ENCODE data around the gene PLEKHA8. TPM values are rescaled to one million over a fixed set of nuclear protein-coding genes. Genes with fewer than 3 reads are reported as not detected.

PLEKHA8 gene
- total RNA-seq, 1 donor from 2014 or later = 19.5 TPM

DNA sequence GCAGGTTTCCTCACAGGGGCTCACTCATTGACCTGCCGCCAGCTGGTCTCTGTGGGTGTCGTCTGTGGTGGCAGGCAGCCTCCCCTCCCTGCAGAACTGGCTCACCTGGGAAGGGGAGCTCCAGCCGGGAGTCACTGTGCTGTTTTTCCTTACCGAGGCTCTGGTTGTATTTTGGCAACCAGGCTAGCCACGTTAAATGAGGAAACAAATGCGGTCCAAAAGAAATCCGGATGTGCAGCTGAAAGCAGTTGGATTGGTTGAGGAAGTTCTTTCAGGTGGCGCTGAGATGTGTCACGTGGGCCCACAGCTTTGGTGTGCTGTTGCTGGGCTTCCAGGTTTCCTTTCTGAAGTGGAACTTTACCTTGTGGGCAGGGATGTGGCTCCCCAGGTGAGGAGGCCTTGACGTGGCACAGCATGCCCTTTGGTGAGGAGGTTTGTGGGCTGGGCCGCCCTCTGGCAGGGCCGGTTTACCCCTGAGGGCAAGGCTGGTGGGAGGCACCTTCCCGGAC lies 120.8 kb downstream of the PLEKHA8 start:
- H3K27ac Mint-ChIP-seq (ENCODE audit: unreplicated experiment) = no peak overlapping the region
- no peaks in the 10 kb centered on the region for H3K27me3 Mint-ChIP-seq (ENCODE audit: unreplicated experiment)
- peak; percentile 76 for DNase-seq (ENCODE audit: extremely low spot score, unreplicated experiment)
- H3K4me1 Mint-ChIP-seq (ENCODE audit: unreplicated experiment) = peaks cover 4% of the 10 kb centered on the region
- H3K36me3 Mint-ChIP-seq (ENCODE audit: unreplicated experiment) = peaks cover 9% of the 10 kb centered on the region
- TF ChIP-seq, protein P1, sequence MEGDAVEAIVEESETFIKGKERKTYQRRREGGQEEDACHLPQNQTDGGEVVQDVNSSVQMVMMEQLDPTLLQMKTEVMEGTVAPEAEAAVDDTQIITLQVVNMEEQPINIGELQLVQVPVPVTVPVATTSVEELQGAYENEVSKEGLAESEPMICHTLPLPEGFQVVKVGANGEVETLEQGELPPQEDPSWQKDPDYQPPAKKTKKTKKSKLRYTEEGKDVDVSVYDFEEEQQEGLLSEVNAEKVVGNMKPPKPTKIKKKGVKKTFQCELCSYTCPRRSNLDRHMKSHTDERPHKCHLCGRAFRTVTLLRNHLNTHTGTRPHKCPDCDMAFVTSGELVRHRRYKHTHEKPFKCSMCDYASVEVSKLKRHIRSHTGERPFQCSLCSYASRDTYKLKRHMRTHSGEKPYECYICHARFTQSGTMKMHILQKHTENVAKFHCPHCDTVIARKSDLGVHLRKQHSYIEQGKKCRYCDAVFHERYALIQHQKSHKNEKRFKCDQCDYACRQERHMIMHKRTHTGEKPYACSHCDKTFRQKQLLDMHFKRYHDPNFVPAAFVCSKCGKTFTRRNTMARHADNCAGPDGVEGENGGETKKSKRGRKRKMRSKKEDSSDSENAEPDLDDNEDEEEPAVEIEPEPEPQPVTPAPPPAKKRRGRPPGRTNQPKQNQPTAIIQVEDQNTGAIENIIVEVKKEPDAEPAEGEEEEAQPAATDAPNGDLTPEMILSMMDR (IDR thresholded peaks at IDR 0.05) = no peak
- no peaks in the 10 kb centered on the region for H3K9me3 Mint-ChIP-seq (ENCODE audit: unreplicated experiment)
- no peak overlapping the region for H3K4me3 Mint-ChIP-seq (ENCODE audit: unreplicated experiment)

DNA sequence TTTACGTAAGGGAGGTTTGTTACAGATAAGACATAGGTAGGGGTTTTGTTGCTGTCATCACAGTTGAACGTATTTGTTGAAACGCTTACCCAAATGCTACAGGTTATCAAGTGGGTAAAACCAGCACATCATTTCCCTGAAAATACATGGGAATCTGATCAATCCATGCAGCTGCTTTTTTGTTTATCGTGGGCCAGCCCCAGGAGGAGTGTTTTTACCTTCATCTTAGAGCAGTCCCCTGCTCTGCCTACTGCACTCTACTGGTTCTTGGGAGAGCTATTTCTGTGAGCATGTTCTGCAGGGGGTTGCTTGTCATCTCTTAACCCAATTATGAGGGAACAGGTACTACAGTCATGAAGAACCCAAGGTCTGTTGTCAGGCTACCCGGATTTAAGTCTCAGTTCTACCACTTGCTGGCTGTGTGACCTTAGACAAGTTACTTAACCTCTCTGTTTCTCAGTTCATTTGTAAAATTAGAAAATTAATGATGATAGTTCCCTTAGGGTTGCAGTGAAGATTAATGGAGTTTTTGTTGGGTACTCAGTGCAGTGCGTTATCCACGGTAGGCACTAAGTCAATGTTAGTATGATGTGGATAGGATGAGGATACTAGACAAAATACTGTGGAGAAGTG lies 121.5 kb downstream of the PLEKHA8 start:
- no peak for DNase-seq (ENCODE audit: extremely low spot score, unreplicated experiment)
- no peaks in the 10 kb centered on the region for H3K4me1 Mint-ChIP-seq (ENCODE audit: unreplicated experiment)

DNA sequence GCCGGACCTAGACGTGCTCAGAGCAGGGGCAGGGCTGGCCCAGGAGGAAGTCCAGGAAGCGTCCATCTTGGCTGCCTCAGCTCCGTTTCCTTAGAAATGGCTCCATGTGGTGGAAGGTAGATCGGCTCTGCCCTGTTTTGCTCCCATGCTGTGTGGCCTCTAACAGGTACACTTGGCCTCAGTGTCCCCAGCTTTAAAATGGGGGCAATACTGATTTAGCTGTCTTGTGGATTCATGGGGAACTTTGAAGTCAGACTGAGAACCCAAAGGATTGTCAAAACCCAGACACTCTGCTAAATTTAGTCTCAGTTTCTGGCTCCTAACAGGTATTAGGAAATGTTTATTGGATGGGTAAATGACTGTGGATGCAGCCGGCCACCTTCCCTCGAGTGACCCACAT lies 122.5 kb downstream of the PLEKHA8 start:
- H3K27ac Mint-ChIP-seq (ENCODE audit: unreplicated experiment) = no peak overlapping the region
- peaks cover 13% of the 10 kb centered on the region for H3K36me3 Mint-ChIP-seq (ENCODE audit: unreplicated experiment)
- DNase-seq (ENCODE audit: extremely low spot score, unreplicated experiment) = no peak
- TF ChIP-seq, protein P1 (IDR thresholded peaks at IDR 0.05) = no peak
- H3K4me1 Mint-ChIP-seq (ENCODE audit: unreplicated experiment) = no peaks in the 10 kb centered on the region
- H3K27me3 Mint-ChIP-seq (ENCODE audit: unreplicated experiment) = no peaks in the 10 kb centered on the region
- H3K4me3 Mint-ChIP-seq (ENCODE audit: unreplicated experiment) = no peak overlapping the region
- no peaks in the 10 kb centered on the region for H3K9me3 Mint-ChIP-seq (ENCODE audit: unreplicated experiment)

More for the DNA sequence above, 121.5 kb downstream of the PLEKHA8 start:
- Mint-ChIP-seq H3K9me3 (ENCODE audit: unreplicated experiment) (no peaks in the 10 kb centered on the region), H3K36me3 (ENCODE audit: unreplicated experiment) (peaks cover 9% of the 10 kb centered on the region), H3K4me3 (ENCODE audit: unreplicated experiment) (no peak overlapping the region), H3K27ac (ENCODE audit: unreplicated experiment) (no peak overlapping the region), H3K27me3 (ENCODE audit: unreplicated experiment) (no peaks in the 10 kb centered on the region)
- TF ChIP-seq, protein P1 (IDR thresholded peaks at IDR 0.05) = no peak

DNA sequence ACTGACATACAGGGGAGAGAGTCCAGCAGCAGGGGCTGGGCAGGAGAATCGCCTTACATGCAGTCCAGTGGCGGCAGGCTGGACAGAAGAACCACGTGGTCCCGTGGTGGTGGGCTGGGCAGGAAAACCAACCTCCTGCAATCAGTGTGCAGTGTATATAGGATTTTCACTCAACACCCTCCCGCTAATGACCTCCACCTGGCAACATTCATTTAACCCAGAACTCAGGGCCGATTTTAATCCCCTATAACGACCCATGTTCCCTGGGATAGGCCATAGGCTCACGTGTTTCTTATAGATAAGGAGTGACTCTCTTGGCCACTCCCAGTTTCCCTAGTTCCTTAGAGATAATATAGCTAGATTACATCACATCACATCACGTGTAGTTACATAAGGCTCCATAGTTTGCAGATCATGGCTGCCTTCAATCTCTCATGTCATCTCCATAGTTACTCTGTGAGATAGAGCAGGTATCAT lies 125.9 kb downstream of the PLEKHA8 start:
- Mint-ChIP-seq H3K4me1 (ENCODE audit: unreplicated experiment) (no peaks in the 10 kb centered on the region), H3K4me3 (ENCODE audit: unreplicated experiment) (no peak overlapping the region), H3K27ac (ENCODE audit: unreplicated experiment) (no peak overlapping the region), H3K36me3 (ENCODE audit: unreplicated experiment) (peaks cover 21% of the 10 kb centered on the region), H3K9me3 (ENCODE audit: unreplicated experiment) (no peaks in the 10 kb centered on the region), H3K27me3 (ENCODE audit: unreplicated experiment) (no peaks in the 10 kb centered on the region)
- DNase-seq (ENCODE audit: extremely low spot score, unreplicated experiment) = no peak
- TF ChIP-seq, protein P1 (IDR thresholded peaks at IDR 0.05) = no peak

DNA sequence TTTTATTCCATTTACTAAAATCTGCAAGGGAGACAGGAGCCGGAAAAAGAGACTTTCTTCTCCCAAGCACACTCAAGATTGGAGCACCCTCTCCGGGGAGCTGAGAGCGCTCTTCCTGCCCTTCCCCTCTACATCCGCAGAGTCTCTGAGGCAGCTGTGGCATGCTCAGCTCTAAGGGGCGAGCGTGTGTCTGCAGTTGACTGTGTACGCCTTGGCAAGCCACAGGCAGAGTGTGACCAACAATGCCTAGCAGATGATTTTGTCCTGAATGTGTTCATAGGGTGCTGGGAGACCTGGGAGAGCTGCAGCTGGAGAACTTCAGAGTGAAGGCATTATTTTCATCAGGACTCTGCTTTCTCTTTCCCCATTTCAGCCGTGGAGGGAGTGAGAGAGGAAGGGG lies 127.3 kb downstream of the PLEKHA8 start:
- Mint-ChIP-seq H3K4me3 (ENCODE audit: unreplicated experiment) (no peak overlapping the region), H3K9me3 (ENCODE audit: unreplicated experiment) (no peaks in the 10 kb centered on the region), H3K36me3 (ENCODE audit: unreplicated experiment) (peaks cover 13% of the 10 kb centered on the region), H3K27me3 (ENCODE audit: unreplicated experiment) (no peaks in the 10 kb centered on the region), H3K27ac (ENCODE audit: unreplicated experiment) (no peak overlapping the region), H3K4me1 (ENCODE audit: unreplicated experiment) (peaks cover 2% of the 10 kb centered on the region)
- TF ChIP-seq, protein P1 (IDR thresholded peaks at IDR 0.05) = no peak
- DNase-seq (ENCODE audit: extremely low spot score, unreplicated experiment) = no peak

Measured in osteocyte (in vitro differentiated cells).